GM19328 (cell line): ENCODE results near the gene UBE3D.
"Not testable (repeated sequence)": the region's sequence is repeated elsewhere in the genome, so short reads cannot be mapped to it uniquely, and the experiment has no call there.

ENCODE experiments used
- ATAC-seq: cut with Tn5 transposase; IDR thresholded peaks from one replicate; pipeline ENCODE4 v1.9.1; 2021; ENCODE audit warnings: mild to moderate bottlenecking, moderate library complexity; ENCODE audit not compliant: unreplicated experiment

UBE3D gene

DNA sequence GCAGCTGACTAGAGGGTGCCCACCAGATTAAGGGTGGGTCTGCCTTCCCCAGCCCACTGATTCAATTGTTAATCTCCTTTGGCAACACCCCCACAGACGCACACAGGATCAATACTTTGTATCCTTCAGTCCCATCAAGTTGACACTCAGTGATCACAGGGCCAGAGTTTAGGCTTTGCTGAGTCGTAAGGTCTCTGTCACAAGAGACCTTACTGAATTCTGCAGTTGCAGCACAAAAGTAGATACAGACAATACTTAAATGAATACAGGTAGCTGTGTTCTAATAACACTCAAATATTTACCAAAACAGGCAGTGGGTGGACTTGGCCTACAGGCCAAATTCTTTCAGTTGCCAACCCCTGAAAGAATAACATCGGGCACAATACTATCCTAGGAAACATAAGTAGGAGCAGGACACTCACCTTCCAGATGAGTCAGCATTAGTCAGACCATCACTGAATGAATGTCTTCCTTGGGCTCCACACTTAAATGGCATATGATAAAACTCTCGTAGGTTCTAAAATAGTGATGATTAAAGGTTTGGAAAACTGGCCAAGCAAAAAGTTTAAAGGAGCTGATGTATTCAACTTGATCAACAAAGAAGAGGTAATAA lies 190.0 kb downstream of the UBE3D start:
- ATAC-seq: no peak

DNA sequence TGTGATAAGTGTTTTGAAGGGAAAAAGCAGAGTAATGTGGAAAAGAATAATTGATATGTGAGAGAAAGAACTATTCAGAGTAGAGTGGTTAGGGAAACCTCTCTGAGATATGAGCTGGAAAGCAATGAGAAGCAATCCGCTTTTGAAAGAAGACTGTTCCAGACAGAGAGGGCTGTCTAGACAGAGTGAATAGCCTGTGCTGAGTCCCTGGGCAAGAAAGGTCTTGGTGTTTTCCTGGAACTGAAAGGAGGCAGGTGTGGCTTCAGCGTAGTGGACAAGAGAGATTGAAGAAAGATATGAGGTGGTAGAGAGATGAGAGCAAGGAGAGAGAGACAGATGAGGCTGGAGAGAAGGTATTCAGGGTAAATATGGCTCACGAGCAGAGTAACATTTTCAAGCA lies 190.8 kb downstream of the UBE3D start:
- ATAC-seq: no peak

DNA sequence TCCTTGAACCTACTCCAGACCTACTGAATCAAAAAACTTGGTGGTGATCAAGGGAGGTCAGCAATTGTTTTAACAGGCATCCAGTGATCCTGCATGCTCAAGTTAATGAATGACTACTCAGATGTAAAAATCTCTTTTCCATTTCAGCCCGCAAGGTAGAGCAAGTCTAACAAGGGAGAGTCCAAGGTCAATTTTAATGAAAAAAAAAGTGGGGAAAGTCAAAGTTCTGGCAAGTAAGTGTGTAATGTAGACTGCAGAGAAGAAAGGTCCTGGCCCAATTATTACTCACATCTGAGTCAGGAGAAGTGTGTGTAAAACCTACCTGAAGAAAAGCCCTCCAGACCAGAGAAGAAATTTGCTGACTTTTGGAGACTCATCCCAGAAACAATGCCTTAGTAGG lies 193.5 kb downstream of the UBE3D start:
- no peak for ATAC-seq

DNA sequence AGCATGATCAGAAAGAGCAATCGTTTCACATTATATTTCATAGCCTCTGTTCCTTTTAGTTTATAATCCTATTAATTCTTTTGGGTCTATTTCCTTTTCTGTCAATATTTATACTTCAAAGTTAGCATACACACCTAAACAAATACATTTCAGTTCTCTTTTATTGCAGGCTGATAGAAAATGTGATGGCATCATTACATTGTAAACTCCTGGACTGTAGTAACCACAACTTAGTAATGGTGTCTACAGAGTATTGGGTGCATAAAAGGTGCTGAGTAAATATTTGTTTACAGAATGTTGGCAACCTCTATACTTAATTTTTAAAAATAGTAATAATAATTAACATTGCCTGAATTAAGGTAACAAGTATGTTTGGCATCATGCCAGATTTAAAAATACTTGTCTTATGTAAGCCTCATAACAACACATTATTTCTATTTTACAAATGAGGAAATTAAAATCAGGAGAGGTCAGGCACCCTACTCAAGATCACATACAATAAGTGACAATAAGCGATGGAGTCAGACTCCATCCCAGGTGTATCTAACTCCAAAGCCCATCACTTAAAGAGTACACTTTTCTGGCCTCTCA lies 195.0 kb downstream of the UBE3D start:
- no peak for ATAC-seq

DNA sequence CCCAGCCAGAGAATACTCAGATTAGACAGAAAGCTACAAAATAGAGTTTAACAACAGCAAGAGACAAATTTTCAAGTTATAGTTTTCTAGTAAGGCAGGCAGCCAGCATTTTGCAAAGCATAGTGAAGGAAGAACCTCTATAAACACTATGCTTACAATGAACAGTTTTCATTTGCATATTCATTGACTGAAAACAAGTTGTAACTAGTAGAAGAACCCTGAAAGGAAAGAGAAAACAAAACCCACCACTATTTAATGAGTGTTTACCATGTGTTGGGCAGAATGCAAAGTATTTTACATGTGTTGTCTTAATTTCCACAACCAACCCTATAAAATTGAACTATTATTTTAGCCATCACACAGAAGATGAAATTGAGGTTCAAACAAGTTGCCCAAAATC lies 196.1 kb downstream of the UBE3D start:
- no peak for ATAC-seq

DNA sequence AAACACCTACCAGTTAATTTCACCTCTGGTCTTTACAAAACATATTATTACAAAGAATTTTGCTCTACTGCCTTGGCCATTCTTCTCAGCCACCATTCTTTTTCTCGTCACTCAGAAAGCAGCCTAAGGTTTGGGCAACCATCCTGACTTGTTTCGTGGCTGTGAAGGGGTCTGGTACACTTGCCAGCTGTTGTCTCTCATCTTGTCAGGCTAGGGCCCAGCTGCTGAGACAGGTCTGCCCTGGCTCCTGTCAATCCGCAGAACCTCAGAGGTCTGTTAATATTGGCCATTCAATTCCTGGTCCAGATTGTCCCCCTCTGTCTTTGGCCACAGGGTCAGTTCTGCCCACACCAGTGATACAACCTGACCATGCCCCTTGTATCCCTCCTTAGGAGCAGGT lies 197.7 kb downstream of the UBE3D start:
- no peak for ATAC-seq

DNA sequence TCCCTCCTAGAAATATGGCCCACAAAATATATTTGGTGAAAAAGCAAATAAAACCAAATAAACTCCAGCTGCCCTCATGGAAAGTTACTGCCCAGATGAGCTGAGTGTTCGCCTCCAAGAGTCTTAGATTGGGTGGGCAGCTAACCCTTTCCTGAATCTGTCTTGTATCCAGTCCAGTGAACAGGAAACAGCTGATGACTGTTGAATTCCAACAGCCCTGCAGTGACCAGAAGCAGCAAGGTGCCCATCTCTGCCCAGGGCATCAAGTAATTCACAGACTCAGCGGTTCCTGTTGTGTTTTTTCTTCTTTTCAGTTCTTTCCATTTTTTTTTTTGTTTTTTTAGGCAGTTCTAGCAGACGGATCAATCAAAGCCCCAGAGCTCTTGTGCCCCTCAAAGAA lies 199.2 kb downstream of the UBE3D start:
- no peak for ATAC-seq

DNA sequence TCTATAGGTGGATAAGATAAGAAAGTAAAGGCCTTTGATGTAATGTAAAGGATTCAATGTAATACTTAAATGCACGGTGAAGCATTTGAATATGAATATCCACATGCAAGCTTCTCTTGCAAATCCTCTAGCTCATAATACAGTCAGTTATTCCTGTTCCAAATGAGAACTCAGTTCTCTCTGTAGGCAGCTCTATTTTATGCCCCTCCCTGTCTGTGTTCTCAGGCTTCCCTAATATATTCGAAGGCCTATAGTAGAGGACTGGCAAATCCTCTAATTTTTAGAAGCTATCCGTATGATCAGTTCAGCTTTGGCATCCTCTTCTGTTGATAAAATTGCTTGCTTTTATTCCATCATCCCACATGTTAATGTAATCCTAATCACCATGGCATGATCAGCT lies 200.2 kb downstream of the UBE3D start:
- ATAC-seq: no peak

DNA sequence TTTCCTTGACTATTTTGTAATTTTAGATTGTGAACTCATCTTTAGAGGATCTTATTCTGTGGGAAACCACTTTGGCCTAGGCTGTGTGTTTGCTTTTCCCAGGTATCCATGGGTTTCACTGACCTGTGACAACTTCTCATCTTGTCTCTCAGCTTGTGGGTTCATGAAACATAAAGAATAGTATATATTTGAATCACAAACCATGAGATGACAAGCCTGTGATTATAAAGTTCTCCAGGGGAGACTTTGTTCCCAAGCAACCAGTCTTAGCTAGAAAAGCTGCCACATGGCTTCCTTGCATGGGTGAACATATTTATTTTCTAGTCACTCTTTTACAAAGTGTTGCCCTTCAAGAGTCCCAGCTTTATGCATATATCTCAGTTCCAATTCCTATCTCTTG lies 201.9 kb downstream of the UBE3D start:
- no peak for ATAC-seq

DNA sequence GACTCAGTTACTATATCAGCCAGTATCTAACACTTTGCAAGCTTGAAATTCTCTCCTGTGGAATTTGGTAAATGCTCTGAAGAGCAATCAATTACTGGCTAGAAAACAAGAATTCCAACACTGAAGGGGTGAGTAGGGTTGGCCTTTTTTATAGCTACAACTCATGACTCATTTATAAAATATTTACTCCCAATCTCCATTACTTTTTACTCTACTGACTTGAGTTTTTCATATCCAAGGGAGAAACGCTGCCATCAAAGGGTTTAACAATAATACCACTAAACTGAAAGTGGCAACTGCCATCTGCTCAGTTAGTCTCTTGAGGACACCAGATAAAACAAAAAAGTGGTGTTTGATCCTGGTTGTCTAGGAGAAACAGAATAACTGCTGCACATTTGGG lies 203.1 kb downstream of the UBE3D start:
- no peak for ATAC-seq

DNA sequence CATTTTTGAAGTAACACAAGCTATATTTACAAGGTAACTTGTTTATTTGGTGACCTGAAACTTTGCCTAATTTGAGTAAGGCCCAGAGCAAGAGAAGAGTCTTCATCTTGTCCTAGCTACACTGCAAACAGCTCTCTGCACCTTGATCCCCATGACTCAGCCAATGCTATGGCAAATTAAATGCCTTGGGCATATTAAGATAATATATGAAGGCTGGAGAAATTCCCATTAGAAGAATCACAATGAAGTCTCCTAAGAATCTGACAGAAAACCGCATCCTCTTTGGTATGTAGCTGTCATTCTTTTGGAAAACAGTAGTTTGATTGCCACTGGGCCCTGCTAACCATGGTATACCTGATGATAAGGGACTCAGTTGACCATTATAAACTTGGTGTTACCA lies 204.5 kb downstream of the UBE3D start:
- ATAC-seq: no peak

DNA sequence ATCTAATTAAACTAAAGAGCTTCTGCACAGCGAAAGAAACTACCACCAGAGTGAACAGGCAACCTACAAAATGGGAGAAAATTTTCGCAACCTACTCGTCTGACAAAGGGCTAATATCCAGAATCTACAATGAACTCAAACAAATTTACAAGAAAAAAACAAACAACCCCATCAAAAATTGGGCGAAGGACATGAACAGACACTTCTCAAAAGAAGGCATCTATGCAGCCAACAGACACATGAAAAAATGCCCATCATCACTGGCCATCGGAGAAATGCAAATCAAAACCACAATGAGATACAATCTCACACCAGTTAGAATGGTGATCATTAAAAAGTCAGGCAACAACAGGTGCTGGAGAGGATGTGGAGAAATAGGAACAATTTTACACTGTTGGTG lies 209.6 kb downstream of the UBE3D start:
- ATAC-seq: not testable (repeated sequence)

DNA sequence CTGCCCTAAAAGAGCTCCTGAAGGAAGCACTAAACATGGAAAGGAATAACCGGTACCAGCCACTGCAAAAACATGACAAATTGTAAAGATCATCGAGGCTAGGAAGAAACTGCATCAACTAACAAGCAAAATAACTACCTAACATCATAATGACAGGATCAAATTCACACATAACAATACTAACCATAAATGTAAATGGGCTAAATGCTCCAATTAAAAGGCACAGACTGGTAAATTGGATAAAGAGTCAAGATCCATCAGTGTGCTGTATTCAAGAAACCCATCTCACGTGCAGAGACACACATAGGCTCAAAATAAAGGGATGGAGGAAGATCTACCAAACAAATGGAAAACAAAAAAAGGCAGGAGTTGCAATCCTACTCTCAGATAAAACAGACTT lies 212.7 kb downstream of the UBE3D start:
- ATAC-seq: not testable (repeated sequence)

DNA sequence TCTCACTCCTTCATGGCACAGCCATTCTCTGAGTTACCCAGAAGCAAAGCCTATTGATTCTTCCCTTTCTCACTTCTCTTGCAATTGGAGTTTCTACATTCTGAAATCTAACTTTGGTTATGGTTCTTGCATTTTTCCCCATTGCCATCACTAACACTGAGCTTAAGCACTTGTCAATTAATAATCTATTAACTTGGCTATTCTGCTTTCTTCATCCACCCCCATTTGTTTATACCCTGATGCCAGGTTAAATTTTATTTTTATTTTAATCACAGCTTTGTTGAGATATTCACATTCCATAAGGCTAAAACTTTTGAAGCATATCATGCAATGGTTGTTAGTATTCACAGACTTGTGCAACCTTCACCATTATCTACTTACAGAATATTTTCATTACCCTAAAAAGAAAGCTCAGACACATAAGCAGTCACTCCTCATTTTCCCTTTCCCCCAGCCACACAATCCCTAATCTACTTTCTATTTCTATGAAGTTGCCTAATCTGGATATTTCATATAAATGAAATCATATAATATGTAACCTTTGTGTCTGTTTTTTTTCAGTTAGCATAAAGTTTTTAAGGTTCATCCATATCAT lies 222.3 kb downstream of the UBE3D start:
- no peak for ATAC-seq

DNA sequence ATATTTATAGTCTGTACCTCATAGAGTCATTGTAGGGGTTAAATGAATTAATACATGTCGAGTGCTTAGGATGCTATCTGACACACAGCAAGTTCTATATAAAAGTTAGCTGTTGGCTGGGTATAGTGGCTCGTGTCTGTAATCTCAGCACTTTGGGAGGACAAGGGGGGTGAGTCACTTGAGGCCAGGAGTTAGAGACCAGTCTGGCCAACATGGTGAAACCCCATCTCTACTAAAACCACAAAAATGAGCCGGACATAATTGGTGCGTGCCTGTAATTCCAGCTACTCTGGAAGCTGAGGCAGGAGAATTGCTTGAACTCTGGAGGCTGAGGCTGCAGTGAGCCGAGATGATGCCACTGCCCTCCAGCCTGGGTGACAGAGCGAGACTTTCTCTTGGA lies 222.9 kb downstream of the UBE3D start:
- no peak for ATAC-seq
